GM23338 (cell line): ENCODE measurements around the gene CAMSAP1. TPM values are rescaled to one million over a fixed set of nuclear protein-coding genes. Genes with fewer than 3 reads are reported as not detected.
A peak's percentile ranks its signal among the peaks of the same experiment; 100 is the strongest.

Source experiments
- ATAC-seq: fragments of 200-7000 bp; cut with Tn5 transposase; 3 replicates; pipeline ENCODE4 v1.9.1; 2020
- DNase-seq: peaks from one replicate; pipeline ENCODE4 v3.0.0-alpha.2; 2015; ENCODE audit warnings: low spot score
- H2AFZ ChIP-seq: fragments of 200-600 bp; sonication (generic); 2 replicates; pipeline ENCODE4 v1.8.0; 2016; ENCODE audit warnings: antibody characterized with exemption, mild to moderate bottlenecking, moderate library complexity
- H3F3A ChIP-seq: fragments of 200-600 bp; sonication (generic); replicated peaks from 2 replicates; pipeline ENCODE4 v1.8.0; 2017; ENCODE audit warnings: antibody characterized with exemption, mixed run types, low read depth
- H3K27ac ChIP-seq: fragments of 200-600 bp; sonication (generic); 2 replicates; pipeline ENCODE4 v1.6.1; 2016; ENCODE audit warnings: low read depth
- H3K27me3 ChIP-seq: fragments of 200-600 bp; sonication (generic); 2 replicates; pipeline ENCODE4 v1.8.0; 2016; ENCODE audit warnings: mild to moderate bottlenecking, mixed run types, moderate library complexity; ENCODE audit not compliant: insufficient read depth
- H3K36me3 ChIP-seq: fragments of 200-600 bp; sonication (generic); 2 replicates; pipeline ENCODE4 v1.8.0; 2016; ENCODE audit warnings: mild to moderate bottlenecking; ENCODE audit not compliant: insufficient read depth
- H3K4me1 ChIP-seq: fragments of 200-600 bp; sonication (generic); 2 replicates; pipeline ENCODE4 v1.8.0; 2016; ENCODE audit warnings: mild to moderate bottlenecking, moderate library complexity; ENCODE audit not compliant: insufficient read depth
- H3K4me2 ChIP-seq: fragments of 200-600 bp; sonication (generic); 2 replicates; pipeline ENCODE4 v1.7.1; 2017; ENCODE audit warnings: mixed run types
- H3K4me3 ChIP-seq: fragments of 200-600 bp; sonication (generic); 2 replicates; pipeline ENCODE4 v1.6.1; 2016; ENCODE audit warnings: mixed run types
- H3K79me2 ChIP-seq: fragments of 200-600 bp; sonication (generic); replicated peaks from 2 replicates; pipeline ENCODE4 v1.8.0; 2017; ENCODE audit warnings: mild to moderate bottlenecking; ENCODE audit not compliant: insufficient read depth
- H3K9me2 ChIP-seq: fragments of 200-600 bp; sonication (generic); 2 replicates; pipeline ENCODE4 v1.8.0; 2017; ENCODE audit not compliant: insufficient read depth
- H4K20me1 ChIP-seq: fragments of 200-600 bp; sonication (generic); replicated peaks from 2 replicates; pipeline ENCODE4 v1.8.0; 2017; ENCODE audit warnings: mild to moderate bottlenecking; ENCODE audit not compliant: insufficient read depth
- H3K27ac Mint-ChIP-seq: 2 replicates; pipeline ENCODE4 v1.8.0; 2020; ENCODE audit warnings: inconsistent platforms, mild to moderate bottlenecking, moderate library complexity, mixed read lengths
- H3K27me3 Mint-ChIP-seq: 3 replicates; pipeline ENCODE4 v1.8.0; 2022; ENCODE audit warnings: low read depth, mild to moderate bottlenecking, moderate library complexity, mixed read lengths, inconsistent platforms; ENCODE audit not compliant: insufficient read depth, poor library complexity
- H3K36me3 Mint-ChIP-seq: 3 replicates; pipeline ENCODE4 v1.8.0; 2021; ENCODE audit warnings: low read depth, mild to moderate bottlenecking, inconsistent platforms, moderate library complexity, mixed read lengths
- H3K4me1 Mint-ChIP-seq: 3 replicates; pipeline ENCODE4 v1.8.0; 2020; ENCODE audit warnings: mild to moderate bottlenecking, inconsistent platforms, mixed read lengths
- H3K4me3 Mint-ChIP-seq: 3 replicates; pipeline ENCODE4 v1.8.0; 2021; ENCODE audit warnings: moderate library complexity, mild to moderate bottlenecking, inconsistent platforms, mixed read lengths
- H3K9me3 Mint-ChIP-seq: 3 replicates; pipeline ENCODE4 v1.8.0; 2020; ENCODE audit warnings: moderate library complexity, mild to moderate bottlenecking, inconsistent platforms, mixed read lengths
- EZH2 ChIP-seq: fragments of 200-600 bp; sonication (generic); IDR thresholded peaks from one replicate; pipeline ENCODE4 v1.8.0; 2017; ENCODE audit warnings: antibody characterized with exemption, mild to moderate bottlenecking, low read depth; ENCODE audit not compliant: unreplicated experiment
- EZH2phosphoT487 ChIP-seq: fragments of 200-600 bp; sonication (generic); IDR thresholded peaks from one replicate; pipeline ENCODE4 v1.8.1; 2018; ENCODE audit warnings: antibody characterized with exemption; ENCODE audit not compliant: unreplicated experiment
- JUNB ChIP-seq: IDR thresholded peaks from one replicate; pipeline ENCODE4 v1.6.1; 2016; ENCODE audit warnings: antibody characterized with exemption; ENCODE audit not compliant: unreplicated experiment
- POLR2AphosphoS5 ChIP-seq: IDR thresholded peaks from 2 replicates; pipeline ENCODE4 v1.6.1; 2016; ENCODE audit warnings: antibody characterized with exemption, low read depth
- ZNF114 ChIP-seq: fragments of 250-450 bp; sonication (Bioruptor Pico); IDR thresholded peaks from 2 replicates; pipeline ENCODE4 v1.5.0; 2020; ENCODE audit warnings: mild to moderate bottlenecking, moderate library complexity
- ZNF331 ChIP-seq: fragments of 250-450 bp; sonication (Bioruptor Pico); IDR thresholded peaks from 2 replicates; pipeline ENCODE4 v1.5.0; 2020; ENCODE audit warnings: low read depth, mild to moderate bottlenecking, moderate library complexity
- polyA plus RNA-seq: library from polyadenylated mRNA; unstranded; fragments of >200 nt; fragmentation: Nextera tagmentation; extraction: Ambion mirVana; gene quantifications from 2 replicates; pipeline ENCODE4 v1.2.1, GENCODE V29; 2016
- total RNA-seq: library from RNA; depleted of rRNA; stranded (reverse); fragments of >200 nt; shearing (Covaris generic); gene quantifications from 2 replicates; pipeline ENCODE4 v1.2.3, GENCODE V29; 2014
- TF ChIP-seq, protein P1 (sequence below), 2 experiments: fragments of 200-600 bp in 1 of 2; sonication (generic) in 1 of 2; conservative IDR thresholded peaks; 2 replicates each; pipeline versions ENCODE4 v1.5.1 to v1.6.1; 2016 to 2017; ENCODE audit warnings: antibody characterized with exemption in 2 of 2, low read depth in 2 of 2, mild to moderate bottlenecking in 2 of 2, moderate library complexity in 1 of 2
- TF ChIP-seq, protein P2 (sequence below): IDR thresholded peaks from 2 replicates; pipeline ENCODE4 v1.6.1; 2016; ENCODE audit warnings: antibody characterized with exemption
- TF ChIP-seq, protein P3 (sequence below): IDR thresholded peaks from one replicate; pipeline ENCODE4 v1.6.1; 2018; ENCODE audit warnings: antibody characterized with exemption; ENCODE audit not compliant: unreplicated experiment

Gene CAMSAP1
- total and polyA plus RNA-seq, 2 experiments from 2014 or later: 6.9 to 75.4 TPM

DNA sequence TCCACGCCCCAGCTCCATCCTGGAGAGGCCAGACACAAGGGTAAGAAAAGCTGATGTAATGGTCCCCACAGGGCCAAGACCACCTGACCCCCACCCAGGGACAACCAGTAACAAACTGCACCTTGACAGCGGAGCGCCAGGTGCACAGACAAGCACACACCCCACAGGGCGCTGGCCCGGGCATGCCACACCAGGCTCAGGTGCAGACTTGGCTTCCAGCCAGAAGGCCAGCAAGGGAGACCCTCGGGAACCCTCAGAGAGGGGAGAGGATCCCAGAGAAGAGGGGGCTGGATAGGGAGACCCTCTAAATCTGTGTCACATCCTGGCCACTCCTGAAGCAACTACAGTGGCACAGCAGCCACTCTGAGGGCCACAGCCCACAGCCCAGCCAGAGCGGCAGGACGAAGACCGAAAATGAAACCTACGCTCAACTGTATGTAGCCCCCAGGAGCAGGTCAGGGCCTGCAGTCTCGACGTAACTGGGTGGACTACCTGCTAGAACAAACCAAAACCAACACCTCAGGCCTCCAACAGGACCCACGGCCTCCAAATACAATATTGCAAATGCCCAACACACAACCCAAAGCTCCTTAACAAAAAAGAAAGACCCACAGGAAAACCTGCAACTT is 18.5 kb downstream of the CAMSAP1 start:
- Histone ChIP-seq H3K27me3 (no peaks in the 10 kb centered on the region), H3K4me2 (peak overlapping the region; percentile 26; the same call in 1 of the 2 replicates), H3K4me3 (no peak overlapping the region), H3K9me2 (no peaks in the 10 kb centered on the region), H3K79me2 (peaks cover 100% of the 10 kb centered on the region), H4K20me1 (peaks cover 85% of the 10 kb centered on the region), H3K4me1 (peaks cover 34% of the 10 kb centered on the region), H3F3A (peaks cover 7% of the 10 kb centered on the region), H2AFZ (no peak overlapping the region), H3K27ac (peak overlapping the region; percentile 83), H3K36me3 (no peaks in the 10 kb centered on the region)
- TF ChIP-seq JUNB: no peak
- no peak for TF ChIP-seq ZNF114 (CRISPR knock-in tag)
- TF ChIP-seq, protein P1, sequence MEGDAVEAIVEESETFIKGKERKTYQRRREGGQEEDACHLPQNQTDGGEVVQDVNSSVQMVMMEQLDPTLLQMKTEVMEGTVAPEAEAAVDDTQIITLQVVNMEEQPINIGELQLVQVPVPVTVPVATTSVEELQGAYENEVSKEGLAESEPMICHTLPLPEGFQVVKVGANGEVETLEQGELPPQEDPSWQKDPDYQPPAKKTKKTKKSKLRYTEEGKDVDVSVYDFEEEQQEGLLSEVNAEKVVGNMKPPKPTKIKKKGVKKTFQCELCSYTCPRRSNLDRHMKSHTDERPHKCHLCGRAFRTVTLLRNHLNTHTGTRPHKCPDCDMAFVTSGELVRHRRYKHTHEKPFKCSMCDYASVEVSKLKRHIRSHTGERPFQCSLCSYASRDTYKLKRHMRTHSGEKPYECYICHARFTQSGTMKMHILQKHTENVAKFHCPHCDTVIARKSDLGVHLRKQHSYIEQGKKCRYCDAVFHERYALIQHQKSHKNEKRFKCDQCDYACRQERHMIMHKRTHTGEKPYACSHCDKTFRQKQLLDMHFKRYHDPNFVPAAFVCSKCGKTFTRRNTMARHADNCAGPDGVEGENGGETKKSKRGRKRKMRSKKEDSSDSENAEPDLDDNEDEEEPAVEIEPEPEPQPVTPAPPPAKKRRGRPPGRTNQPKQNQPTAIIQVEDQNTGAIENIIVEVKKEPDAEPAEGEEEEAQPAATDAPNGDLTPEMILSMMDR (conservative IDR thresholded peaks at IDR 0.05; ENCODE audit: low read depth in 2 of 2): no peak
- no peak for TF ChIP-seq POLR2AphosphoS5
- TF ChIP-seq EZH2: no peak
- TF ChIP-seq, protein P2, sequence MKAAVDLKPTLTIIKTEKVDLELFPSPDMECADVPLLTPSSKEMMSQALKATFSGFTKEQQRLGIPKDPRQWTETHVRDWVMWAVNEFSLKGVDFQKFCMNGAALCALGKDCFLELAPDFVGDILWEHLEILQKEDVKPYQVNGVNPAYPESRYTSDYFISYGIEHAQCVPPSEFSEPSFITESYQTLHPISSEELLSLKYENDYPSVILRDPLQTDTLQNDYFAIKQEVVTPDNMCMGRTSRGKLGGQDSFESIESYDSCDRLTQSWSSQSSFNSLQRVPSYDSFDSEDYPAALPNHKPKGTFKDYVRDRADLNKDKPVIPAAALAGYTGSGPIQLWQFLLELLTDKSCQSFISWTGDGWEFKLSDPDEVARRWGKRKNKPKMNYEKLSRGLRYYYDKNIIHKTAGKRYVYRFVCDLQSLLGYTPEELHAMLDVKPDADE: no peak
- TF ChIP-seq ZNF331: no peak
- H3K4me3 Mint-ChIP-seq: peak overlapping the region; percentile 2; the same call in 1 of the 3 replicates
- no peaks in the 10 kb centered on the region; the same call in 2 of the 3 replicates for H3K36me3 Mint-ChIP-seq
- peak overlapping the region; percentile 86 for H3K27ac Mint-ChIP-seq
- DNase-seq: no peak
- H3K27me3 Mint-ChIP-seq: peaks cover 12% of the 10 kb centered on the region
- no peaks in the 10 kb centered on the region for H3K9me3 Mint-ChIP-seq
- H3K4me1 Mint-ChIP-seq: peaks cover 87% of the 10 kb centered on the region
- ATAC-seq: no peak

DNA sequence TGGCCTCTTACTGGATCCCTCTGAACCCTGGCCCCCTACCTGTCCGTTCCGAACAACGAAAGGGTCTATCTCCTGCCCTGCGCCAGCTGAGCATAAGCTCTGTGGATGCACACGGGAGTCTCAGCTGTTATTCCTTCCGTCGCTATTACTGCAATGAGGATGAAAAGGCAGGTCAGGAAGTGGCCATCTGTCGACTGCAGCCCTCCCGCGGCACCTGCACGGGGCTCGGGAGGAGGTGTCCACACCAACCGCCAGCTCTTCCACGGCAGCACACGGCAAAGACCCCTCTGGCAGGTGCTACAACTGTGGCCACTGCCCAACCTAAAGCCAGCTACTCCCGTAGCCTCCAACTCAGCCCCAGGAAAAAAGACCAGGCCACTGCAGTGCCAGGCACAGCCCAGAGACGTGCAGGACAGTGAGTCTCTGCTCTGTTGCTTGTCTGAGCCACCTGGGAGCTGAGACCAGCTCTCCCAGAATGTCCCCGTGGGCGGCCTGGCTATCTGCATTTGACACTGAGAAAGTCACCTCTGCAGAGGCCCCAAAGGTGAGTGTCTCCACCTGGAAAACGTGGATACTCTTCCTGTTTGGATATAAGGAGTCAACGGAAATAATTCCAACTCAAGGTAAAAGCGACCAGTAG is 19.1 kb downstream of the CAMSAP1 start:
- Mint-ChIP-seq H3K27ac (peak overlapping the region; percentile 77), H3K36me3 (no peaks in the 10 kb centered on the region; the same call in 2 of the 3 replicates), H3K27me3 (peaks cover 12% of the 10 kb centered on the region), H3K9me3 (no peaks in the 10 kb centered on the region), H3K4me1 (peaks cover 82% of the 10 kb centered on the region), H3K4me3 (no peak overlapping the region)
- H3K4me2 ChIP-seq: peak overlapping the region; percentile 62; the same call in 1 of the 2 replicates
- DNase-seq (no peak), ATAC-seq (no peak)
- H3K4me1 ChIP-seq: peaks cover 29% of the 10 kb centered on the region
- H3K79me2 ChIP-seq: peaks cover 100% of the 10 kb centered on the region
- H3K36me3 ChIP-seq: no peaks in the 10 kb centered on the region
- no peaks in the 10 kb centered on the region for H3K27me3 ChIP-seq
- no peaks in the 10 kb centered on the region for H3K9me2 ChIP-seq
- H3K27ac ChIP-seq: peak overlapping the region; percentile 83
- peaks cover 85% of the 10 kb centered on the region for H4K20me1 ChIP-seq
- H3F3A ChIP-seq: peaks cover 7% of the 10 kb centered on the region
- H3K4me3 ChIP-seq: no peak overlapping the region
- H2AFZ ChIP-seq: no peak overlapping the region
- TF ChIP-seq, protein P1 (conservative IDR thresholded peaks at IDR 0.05; ENCODE audit: low read depth in 2 of 2): no peak
- TF ChIP-seq, protein P3, sequence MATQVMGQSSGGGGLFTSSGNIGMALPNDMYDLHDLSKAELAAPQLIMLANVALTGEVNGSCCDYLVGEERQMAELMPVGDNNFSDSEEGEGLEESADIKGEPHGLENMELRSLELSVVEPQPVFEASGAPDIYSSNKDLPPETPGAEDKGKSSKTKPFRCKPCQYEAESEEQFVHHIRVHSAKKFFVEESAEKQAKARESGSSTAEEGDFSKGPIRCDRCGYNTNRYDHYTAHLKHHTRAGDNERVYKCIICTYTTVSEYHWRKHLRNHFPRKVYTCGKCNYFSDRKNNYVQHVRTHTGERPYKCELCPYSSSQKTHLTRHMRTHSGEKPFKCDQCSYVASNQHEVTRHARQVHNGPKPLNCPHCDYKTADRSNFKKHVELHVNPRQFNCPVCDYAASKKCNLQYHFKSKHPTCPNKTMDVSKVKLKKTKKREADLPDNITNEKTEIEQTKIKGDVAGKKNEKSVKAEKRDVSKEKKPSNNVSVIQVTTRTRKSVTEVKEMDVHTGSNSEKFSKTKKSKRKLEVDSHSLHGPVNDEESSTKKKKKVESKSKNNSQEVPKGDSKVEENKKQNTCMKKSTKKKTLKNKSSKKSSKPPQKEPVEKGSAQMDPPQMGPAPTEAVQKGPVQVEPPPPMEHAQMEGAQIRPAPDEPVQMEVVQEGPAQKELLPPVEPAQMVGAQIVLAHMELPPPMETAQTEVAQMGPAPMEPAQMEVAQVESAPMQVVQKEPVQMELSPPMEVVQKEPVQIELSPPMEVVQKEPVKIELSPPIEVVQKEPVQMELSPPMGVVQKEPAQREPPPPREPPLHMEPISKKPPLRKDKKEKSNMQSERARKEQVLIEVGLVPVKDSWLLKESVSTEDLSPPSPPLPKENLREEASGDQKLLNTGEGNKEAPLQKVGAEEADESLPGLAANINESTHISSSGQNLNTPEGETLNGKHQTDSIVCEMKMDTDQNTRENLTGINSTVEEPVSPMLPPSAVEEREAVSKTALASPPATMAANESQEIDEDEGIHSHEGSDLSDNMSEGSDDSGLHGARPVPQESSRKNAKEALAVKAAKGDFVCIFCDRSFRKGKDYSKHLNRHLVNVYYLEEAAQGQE: no peak
- TF ChIP-seq EZH2phosphoT487: no peak
